GM23338 (cell line): ENCODE results near the gene PCSK7. TPM values are rescaled to one million over a fixed set of nuclear protein-coding genes. Genes with fewer than 3 reads are reported as not detected.

ENCODE experiments used
- ATAC-seq: fragments of 200-7000 bp; cut with Tn5 transposase; 3 replicates; pipeline ENCODE4 v1.9.1; 2020
- DNase-seq: peaks from one replicate; pipeline ENCODE4 v3.0.0-alpha.2; 2015; ENCODE audit warnings: low spot score
- H2AFZ ChIP-seq: fragments of 200-600 bp; sonication (generic); 2 replicates; pipeline ENCODE4 v1.8.0; 2016; ENCODE audit warnings: antibody characterized with exemption, mild to moderate bottlenecking, moderate library complexity
- H3F3A ChIP-seq: fragments of 200-600 bp; sonication (generic); replicated peaks from 2 replicates; pipeline ENCODE4 v1.8.0; 2017; ENCODE audit warnings: antibody characterized with exemption, mixed run types, low read depth
- H3K27ac ChIP-seq: fragments of 200-600 bp; sonication (generic); 2 replicates; pipeline ENCODE4 v1.6.1; 2016; ENCODE audit warnings: low read depth
- H3K27me3 ChIP-seq: fragments of 200-600 bp; sonication (generic); 2 replicates; pipeline ENCODE4 v1.8.0; 2016; ENCODE audit warnings: mild to moderate bottlenecking, mixed run types, moderate library complexity; ENCODE audit not compliant: insufficient read depth
- H3K36me3 ChIP-seq: fragments of 200-600 bp; sonication (generic); 2 replicates; pipeline ENCODE4 v1.8.0; 2016; ENCODE audit warnings: mild to moderate bottlenecking; ENCODE audit not compliant: insufficient read depth
- H3K4me1 ChIP-seq: fragments of 200-600 bp; sonication (generic); 2 replicates; pipeline ENCODE4 v1.8.0; 2016; ENCODE audit warnings: mild to moderate bottlenecking, moderate library complexity; ENCODE audit not compliant: insufficient read depth
- H3K4me2 ChIP-seq: fragments of 200-600 bp; sonication (generic); 2 replicates; pipeline ENCODE4 v1.7.1; 2017; ENCODE audit warnings: mixed run types
- H3K4me3 ChIP-seq: fragments of 200-600 bp; sonication (generic); 2 replicates; pipeline ENCODE4 v1.6.1; 2016; ENCODE audit warnings: mixed run types
- H3K79me2 ChIP-seq: fragments of 200-600 bp; sonication (generic); replicated peaks from 2 replicates; pipeline ENCODE4 v1.8.0; 2017; ENCODE audit warnings: mild to moderate bottlenecking; ENCODE audit not compliant: insufficient read depth
- H3K9me2 ChIP-seq: fragments of 200-600 bp; sonication (generic); 2 replicates; pipeline ENCODE4 v1.8.0; 2017; ENCODE audit not compliant: insufficient read depth
- H4K20me1 ChIP-seq: fragments of 200-600 bp; sonication (generic); replicated peaks from 2 replicates; pipeline ENCODE4 v1.8.0; 2017; ENCODE audit warnings: mild to moderate bottlenecking; ENCODE audit not compliant: insufficient read depth
- H3K27ac Mint-ChIP-seq: 2 replicates; pipeline ENCODE4 v1.8.0; 2020; ENCODE audit warnings: inconsistent platforms, mild to moderate bottlenecking, moderate library complexity, mixed read lengths
- H3K27me3 Mint-ChIP-seq: 3 replicates; pipeline ENCODE4 v1.8.0; 2022; ENCODE audit warnings: low read depth, mild to moderate bottlenecking, moderate library complexity, mixed read lengths, inconsistent platforms; ENCODE audit not compliant: insufficient read depth, poor library complexity
- H3K36me3 Mint-ChIP-seq: 3 replicates; pipeline ENCODE4 v1.8.0; 2021; ENCODE audit warnings: low read depth, mild to moderate bottlenecking, inconsistent platforms, moderate library complexity, mixed read lengths
- H3K4me1 Mint-ChIP-seq: 3 replicates; pipeline ENCODE4 v1.8.0; 2020; ENCODE audit warnings: mild to moderate bottlenecking, inconsistent platforms, mixed read lengths
- H3K4me3 Mint-ChIP-seq: 3 replicates; pipeline ENCODE4 v1.8.0; 2021; ENCODE audit warnings: moderate library complexity, mild to moderate bottlenecking, inconsistent platforms, mixed read lengths
- H3K9me3 Mint-ChIP-seq: 3 replicates; pipeline ENCODE4 v1.8.0; 2020; ENCODE audit warnings: moderate library complexity, mild to moderate bottlenecking, inconsistent platforms, mixed read lengths
- CREB1 ChIP-seq: fragments of 250-450 bp; sonication (Bioruptor Pico); IDR thresholded peaks from 2 replicates; pipeline ENCODE4 v1.5.0; 2020; ENCODE audit warnings: low read depth, mild to moderate bottlenecking, moderate library complexity
- EZH2 ChIP-seq: fragments of 200-600 bp; sonication (generic); IDR thresholded peaks from one replicate; pipeline ENCODE4 v1.8.0; 2017; ENCODE audit warnings: antibody characterized with exemption, mild to moderate bottlenecking, low read depth; ENCODE audit not compliant: unreplicated experiment
- EZH2phosphoT487 ChIP-seq: fragments of 200-600 bp; sonication (generic); IDR thresholded peaks from one replicate; pipeline ENCODE4 v1.8.1; 2018; ENCODE audit warnings: antibody characterized with exemption; ENCODE audit not compliant: unreplicated experiment
- JUNB ChIP-seq: IDR thresholded peaks from one replicate; pipeline ENCODE4 v1.6.1; 2016; ENCODE audit warnings: antibody characterized with exemption; ENCODE audit not compliant: unreplicated experiment
- POLR2AphosphoS5 ChIP-seq: IDR thresholded peaks from 2 replicates; pipeline ENCODE4 v1.6.1; 2016; ENCODE audit warnings: antibody characterized with exemption, low read depth
- REST ChIP-seq: IDR thresholded peaks from one replicate; pipeline ENCODE4 v1.6.1; 2018; ENCODE audit warnings: antibody characterized with exemption; ENCODE audit not compliant: unreplicated experiment
- STAT1 ChIP-seq: IDR thresholded peaks from one replicate; pipeline ENCODE4 v1.6.1; 2016; ENCODE audit warnings: antibody characterized with exemption; ENCODE audit not compliant: unreplicated experiment
- ZNF114 ChIP-seq: fragments of 250-450 bp; sonication (Bioruptor Pico); IDR thresholded peaks from 2 replicates; pipeline ENCODE4 v1.5.0; 2020; ENCODE audit warnings: mild to moderate bottlenecking, moderate library complexity
- ZNF331 ChIP-seq: fragments of 250-450 bp; sonication (Bioruptor Pico); IDR thresholded peaks from 2 replicates; pipeline ENCODE4 v1.5.0; 2020; ENCODE audit warnings: low read depth, mild to moderate bottlenecking, moderate library complexity
- ZNF462 ChIP-seq: fragments of 250-450 bp; sonication (Bioruptor Pico); IDR thresholded peaks from 2 replicates; pipeline ENCODE4 v1.5.0; 2020; ENCODE audit warnings: mild to moderate bottlenecking, moderate library complexity
- polyA plus RNA-seq: library from polyadenylated mRNA; unstranded; fragments of >200 nt; fragmentation: Nextera tagmentation; extraction: Ambion mirVana; gene quantifications from 2 replicates; pipeline ENCODE4 v1.2.1, GENCODE V29; 2016
- total RNA-seq: library from RNA; depleted of rRNA; stranded (reverse); fragments of >200 nt; shearing (Covaris generic); gene quantifications from 2 replicates; pipeline ENCODE4 v1.2.3, GENCODE V29; 2014

PCSK7 gene
- total and polyA plus RNA-seq, 2 experiments from 2014 or later: 12.4 to 46.4 TPM

- TF ChIP-seq REST: no peak
- no peak for TF ChIP-seq POLR2AphosphoS5
- no peak for TF ChIP-seq ZNF114 (CRISPR knock-in tag)
- no peak for TF ChIP-seq CREB1
- TF ChIP-seq EZH2: no peak
- TF ChIP-seq ZNF331 (CRISPR knock-in tag): no peak
Measured at GRCh38 chr11:117157507-117157906, 74.4 kb downstream of the PCSK7 start (continued).

GRCh38 chr11:117154468-117154867 lies 77.4 kb downstream of the PCSK7 start:
- H3K27ac Mint-ChIP-seq: no peak overlapping the region; the same call in 1 of the 2 replicates
- no peak for TF ChIP-seq STAT1
- no peak for TF ChIP-seq JUNB
- TF ChIP-seq EZH2: no peak
- no peak for TF ChIP-seq ZNF114 (CRISPR knock-in tag)
- no peak for TF ChIP-seq ZNF462 (CRISPR knock-in tag)
- TF ChIP-seq CREB1: no peak
- TF ChIP-seq EZH2phosphoT487: no peak
- TF ChIP-seq REST: no peak

More at GRCh38 chr11:117154468-117154867, 77.4 kb downstream of the PCSK7 start:
- Mint-ChIP-seq H3K4me1 (no peaks in the 10 kb centered on the region), H3K9me3 (no peaks in the 10 kb centered on the region), H3K4me3 (no peak overlapping the region), H3K27me3 (no peaks in the 10 kb centered on the region), H3K36me3 (peaks cover 72% of the 10 kb centered on the region; the same call in 2 of the 3 replicates)
- no peak overlapping the region for H3K27ac ChIP-seq
- H2AFZ ChIP-seq: no peak overlapping the region
- 0 out of 2 replicates have a peak, but pooled peaks cover 20% of the 10 kb centered on the region for H3K36me3 ChIP-seq
- no peaks in the 10 kb centered on the region for H3K27me3 ChIP-seq
- no peaks in the 10 kb centered on the region; the same call in 1 of the 2 replicates for H3K4me1 ChIP-seq
- DNase-seq: no peak
- no peak overlapping the region for H3K4me2 ChIP-seq
- H3K9me2 ChIP-seq: no peaks in the 10 kb centered on the region
- peaks cover 73% of the 10 kb centered on the region for H4K20me1 ChIP-seq
- no peak for ATAC-seq
- 0 out of 2 replicates have a peak, but pooled peaks cover 3% of the 10 kb centered on the region for H3F3A ChIP-seq
- peaks cover 100% of the 10 kb centered on the region for H3K79me2 ChIP-seq
- no peak overlapping the region for H3K4me3 ChIP-seq
